Stimulated activated CD8-positive, alpha-beta memory T cell treated with anti-CD3 and anti-CD28 coated beads, Interleukin-12 subunit alpha, Interleukin-12 subunit beta, amount 100 ng/mL, for 1 hour (primary cell): Measurements from ENCODE around the gene MYF6.

Experiments used
- DNase-seq: peaks from one replicate; pipeline ENCODE4 v3.0.0-alpha.2; 2020; ENCODE audit warnings: low read depth

The MYF6 gene

GRCh38 chr12:80707830-80708258, 410 bp downstream of the MYF6 start:
- no peak for DNase-seq

- no peak for DNase-seq
These were observed 983 bp downstream of the MYF6 start for GRCh38 chr12:80708259-80708974.

GRCh38 chr12:80708975-80709328, 1.5 kb downstream of the MYF6 start:
- no peak for DNase-seq

- no peak for DNase-seq
These were observed 2.6 kb downstream of the MYF6 start for GRCh38 chr12:80709811-80710726.

- no peak for DNase-seq
These were observed 3.5 kb downstream of the MYF6 start for GRCh38 chr12:80710727-80711449.

GRCh38 chr12:80711866-80712265, 4.4 kb downstream of the MYF6 start:
- DNase-seq, result no peak

GRCh38 chr12:80712866-80713265, 5.4 kb downstream of the MYF6 start:
- no peak for DNase-seq

- DNase-seq, result no peak
These were observed 6.0 kb downstream of the MYF6 start for GRCh38 chr12:80713419-80713818.

- no peak for DNase-seq
These were observed 6.6 kb downstream of the MYF6 start for GRCh38 chr12:80714055-80714454.

GRCh38 chr12:80714846-80715245, 7.4 kb downstream of the MYF6 start:
- DNase-seq, result no peak

- no peak for DNase-seq
These were observed 8.3 kb downstream of the MYF6 start for GRCh38 chr12:80715713-80716249.

- no peak for DNase-seq
These were observed 9.4 kb downstream of the MYF6 start, which contains the start of gene MYF5 for GRCh38 chr12:80716696-80717469. Gene MYF5, plus strand, starts transcription at chr12:80716912. Its CDS starts 152 bp downstream, at chr12:80717064.

GRCh38 chr12:80717856-80718255, 10.4 kb downstream of the MYF6 start:
- DNase-seq, result no peak

GRCh38 chr12:80720516-80720915, 13.1 kb downstream of the MYF6 start:
- DNase-seq, result no peak

GRCh38 chr12:80721326-80721725, 13.9 kb downstream of the MYF6 start:
- no peak for DNase-seq

- DNase-seq, result no peak
These were observed 38.5 kb downstream of the MYF6 start for GRCh38 chr12:80745851-80746505.

GRCh38 chr12:80747800-80748199, 40.4 kb downstream of the MYF6 start:
- no peak for DNase-seq

- DNase-seq, result no peak
These were observed 42.0 kb downstream of the MYF6 start for GRCh38 chr12:80749456-80749855.

GRCh38 chr12:80752464-80752863, 45.0 kb downstream of the MYF6 start:
- no peak for DNase-seq

GRCh38 chr12:80754274-80754673, 46.8 kb downstream of the MYF6 start:
- DNase-seq, result no peak

- no peak for DNase-seq
These were observed 49.4 kb downstream of the MYF6 start for GRCh38 chr12:80756875-80757274.
